ENCODE measurements around the gene PSD2.

Gene PSD2

GRCh38 chr5:139811274-139811607, 15.6 kb downstream of the PSD2 start:
- DNase-seq (ENCODE audit: low spot score) = no peak

DNA sequence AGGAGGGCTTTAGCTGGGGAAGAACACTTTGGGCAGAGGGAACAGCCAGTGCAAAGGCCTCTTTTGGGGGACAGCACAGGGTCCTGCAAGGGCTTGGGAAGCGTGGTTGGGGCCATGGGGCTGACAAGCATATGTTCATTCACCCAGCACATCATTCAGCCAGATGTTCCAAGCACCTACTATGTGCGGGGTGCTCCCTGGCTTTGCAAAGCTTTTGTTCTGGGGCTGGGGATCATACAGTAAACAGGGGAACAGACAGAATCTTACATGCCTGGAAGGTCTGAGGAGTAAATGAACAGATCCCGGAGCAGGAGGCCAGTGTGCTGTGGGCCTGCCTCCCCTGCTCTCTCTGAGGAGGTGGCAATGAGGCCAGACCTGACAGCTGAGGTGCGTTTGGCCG, 16.7 kb downstream of the PSD2 start:
- DNase-seq (ENCODE audit: low spot score) = no peak

DNA sequence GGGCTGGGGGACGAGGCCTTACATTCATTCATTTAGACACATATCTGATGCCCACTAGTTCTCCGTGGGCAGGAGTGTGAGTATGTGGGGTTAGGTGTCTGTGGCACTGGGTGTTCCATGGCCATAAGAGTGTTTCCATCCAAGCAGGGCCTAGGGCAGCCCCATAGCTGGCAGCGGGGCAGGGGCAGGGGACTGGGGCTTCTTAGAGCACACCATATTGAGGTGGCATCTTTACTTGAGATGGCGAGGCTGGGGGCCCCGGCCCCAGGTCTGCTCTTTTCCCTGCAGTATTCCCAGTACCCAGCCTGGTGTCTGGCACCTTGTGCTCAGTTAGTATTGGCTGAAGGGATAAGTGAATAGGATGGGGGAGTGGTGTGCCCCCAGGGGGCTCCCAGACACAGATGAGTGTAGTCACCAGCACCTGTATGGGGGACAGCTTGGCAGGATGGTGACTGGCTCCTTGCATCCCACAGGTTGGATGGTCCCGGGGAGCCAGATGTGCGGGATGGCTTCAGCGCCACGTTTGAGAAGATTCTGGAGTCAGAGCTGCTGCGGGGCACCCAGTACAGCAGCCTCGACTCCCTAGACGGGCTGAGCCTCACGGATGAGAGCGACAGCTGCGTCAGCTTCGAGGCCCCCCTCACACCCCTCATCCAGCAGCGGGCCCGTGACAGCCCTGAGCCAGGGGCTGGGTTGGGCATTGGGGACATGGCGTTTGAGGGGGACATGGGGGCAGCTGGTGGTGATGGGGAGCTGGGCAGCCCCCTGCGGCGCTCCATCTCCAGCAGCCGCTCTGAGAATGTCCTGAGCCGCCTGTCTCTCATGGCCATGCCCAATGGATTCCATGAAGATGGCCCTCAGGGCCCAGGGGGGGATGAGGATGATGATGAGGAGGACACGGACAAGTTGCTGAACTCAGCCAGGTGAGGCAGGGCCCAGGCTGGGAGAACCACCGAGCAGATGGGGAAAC, 17.5 kb downstream of the PSD2 start:
- no peak for DNase-seq (ENCODE audit: low spot score)

GRCh38 chr5:139814191-139814601, 18.6 kb downstream of the PSD2 start:
- no peak for DNase-seq (ENCODE audit: low spot score)

DNA sequence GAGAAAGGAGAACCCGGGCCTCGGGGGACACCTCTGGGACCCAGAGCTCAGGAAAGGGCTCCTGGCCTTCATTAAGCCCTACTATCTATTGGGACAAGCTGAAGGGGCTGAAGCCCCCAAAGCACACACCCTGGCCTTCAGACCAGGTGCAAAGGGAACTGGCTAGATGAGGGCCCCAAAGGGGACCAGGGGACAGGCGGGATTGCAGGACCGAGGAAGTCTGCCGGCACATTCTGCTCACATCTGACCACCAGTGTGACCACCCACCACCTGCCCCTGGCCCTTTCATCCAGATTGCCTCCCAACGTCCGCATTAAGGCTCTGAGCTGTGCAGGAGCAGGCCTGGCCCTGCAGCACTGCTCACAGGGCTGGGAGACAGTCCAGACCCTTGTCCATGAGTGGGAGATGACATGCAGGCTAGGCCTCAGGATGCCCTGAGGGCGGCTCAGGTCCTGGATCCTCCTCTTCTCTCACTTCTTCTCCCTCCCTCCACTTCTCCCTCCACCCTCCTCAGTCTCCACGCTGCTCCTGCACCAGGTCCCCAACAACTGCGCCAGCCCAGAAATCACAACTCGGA, 19.2 kb downstream of the PSD2 start:
- no peak for DNase-seq (ENCODE audit: low spot score)

DNA sequence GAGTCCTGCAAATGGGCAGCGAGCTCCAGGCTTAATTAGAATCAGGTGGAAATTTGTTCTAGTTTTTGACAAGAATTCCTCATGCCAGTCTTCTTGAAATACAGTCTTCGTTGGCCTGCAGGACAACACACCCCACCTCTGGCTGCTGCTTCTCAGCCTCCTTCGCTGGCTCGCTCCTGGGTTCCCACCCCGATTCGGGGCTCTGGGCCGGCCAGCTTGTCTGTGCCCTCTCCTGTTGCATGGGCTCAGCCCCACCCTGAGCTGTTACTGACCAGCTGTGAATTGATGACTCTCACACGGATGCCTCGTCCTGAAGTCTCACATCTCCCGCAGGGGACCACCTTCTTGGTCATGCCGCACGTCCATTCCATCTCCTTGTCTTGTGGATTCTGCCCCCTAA, 21.0 kb downstream of the PSD2 start:
- no peak for DNase-seq (ENCODE audit: low spot score)

DNA sequence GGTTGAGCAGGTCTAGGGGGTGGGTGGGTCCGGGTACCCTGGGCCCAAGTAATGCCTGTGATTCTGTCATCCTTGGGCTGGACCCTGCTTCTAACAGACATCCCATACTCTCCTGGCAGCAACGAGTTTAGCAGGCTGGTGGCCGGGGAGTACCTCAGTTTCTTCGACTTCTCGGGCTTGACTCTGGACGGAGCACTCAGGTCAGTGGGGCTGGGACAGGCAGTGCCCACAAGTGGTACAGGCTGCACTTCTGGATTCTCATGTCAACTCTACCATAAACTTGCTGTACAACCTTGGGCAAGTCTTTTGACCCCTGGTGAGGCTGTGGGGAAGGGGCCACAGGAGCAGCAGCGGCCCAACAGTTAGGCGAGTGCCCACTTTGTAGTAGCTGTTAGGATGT, 21.8 kb downstream of the PSD2 start:
- no peak for DNase-seq (ENCODE audit: low spot score)

- no peak for DNase-seq (ENCODE audit: low spot score)
Measured at GRCh38 chr5:139817970-139818369, 22.4 kb downstream of the PSD2 start.

- DNase-seq (ENCODE audit: low spot score) = no peak
Measured at GRCh38 chr5:139820130-139820529, 24.5 kb downstream of the PSD2 start.

DNA sequence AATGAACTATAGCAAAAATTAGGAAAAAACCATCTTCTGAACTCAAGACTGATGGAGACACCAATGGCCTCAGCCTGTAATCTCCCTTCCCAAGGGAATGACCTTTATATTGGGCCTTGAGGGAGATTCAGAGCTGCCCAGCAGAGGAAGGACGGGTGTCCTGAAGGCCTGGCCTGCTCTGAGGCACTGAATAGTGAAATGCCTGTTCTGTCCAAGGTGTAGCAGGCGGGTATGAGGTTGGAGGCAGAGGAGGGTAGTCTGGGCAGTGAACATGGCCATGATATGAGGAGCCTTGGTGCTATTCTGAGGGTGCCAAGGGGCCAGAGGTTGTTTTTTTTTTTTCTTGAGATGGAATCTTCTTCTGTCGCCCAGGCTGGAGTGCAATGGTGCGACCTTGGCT, 25.0 kb downstream of the PSD2 start:
- no peak for DNase-seq (ENCODE audit: low spot score)

DNA sequence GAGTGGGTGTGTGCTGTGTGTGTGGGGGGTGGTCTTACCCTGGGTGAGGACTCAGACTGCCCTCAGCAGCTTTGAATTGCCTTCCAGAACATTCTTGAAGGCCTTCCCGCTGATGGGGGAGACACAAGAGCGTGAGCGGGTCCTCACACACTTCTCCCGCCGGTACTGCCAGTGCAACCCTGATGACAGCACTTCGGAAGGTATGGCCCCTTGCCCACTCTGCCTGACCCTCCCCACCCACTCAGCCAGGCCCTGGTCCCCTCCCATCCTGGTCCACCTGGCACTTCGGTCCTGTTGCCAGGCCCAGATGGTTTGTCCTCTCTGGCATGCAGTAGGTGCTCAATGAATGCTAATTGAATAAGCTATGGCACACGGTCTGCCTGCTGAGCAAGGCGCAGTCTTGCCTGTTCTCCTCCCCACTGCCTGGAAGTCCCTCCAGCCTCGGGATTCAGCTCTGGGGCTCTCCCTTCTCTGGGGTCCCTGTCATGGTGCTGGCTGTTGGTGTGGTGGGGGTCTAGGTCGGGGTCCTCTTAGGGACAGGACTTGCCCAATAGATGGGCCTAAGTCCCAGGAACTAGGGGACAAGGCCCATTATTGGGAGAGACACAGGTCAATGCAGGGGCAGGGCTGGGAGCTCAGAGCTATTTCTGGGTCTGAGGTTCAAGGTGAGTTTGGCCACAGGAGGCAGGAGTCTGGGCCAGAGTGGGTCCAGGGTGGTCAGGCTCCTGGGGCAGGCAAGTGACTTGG, 26.4 kb downstream of the PSD2 start:
- no peak for DNase-seq (ENCODE audit: low spot score)

- DNase-seq (ENCODE audit: low spot score) = no peak
Measured at GRCh38 chr5:139822553-139823425, 27.2 kb downstream of the PSD2 start.

GRCh38 chr5:139823757-139824355, 28.2 kb downstream of the PSD2 start:
- DNase-seq (ENCODE audit: low spot score) = no peak

- no peak for DNase-seq (ENCODE audit: low spot score)
Measured at GRCh38 chr5:139825690-139826089, 30.1 kb downstream of the PSD2 start.

- DNase-seq (ENCODE audit: low spot score) = no peak
Measured at GRCh38 chr5:139828207-139828895, 32.7 kb downstream of the PSD2 start.

DNA sequence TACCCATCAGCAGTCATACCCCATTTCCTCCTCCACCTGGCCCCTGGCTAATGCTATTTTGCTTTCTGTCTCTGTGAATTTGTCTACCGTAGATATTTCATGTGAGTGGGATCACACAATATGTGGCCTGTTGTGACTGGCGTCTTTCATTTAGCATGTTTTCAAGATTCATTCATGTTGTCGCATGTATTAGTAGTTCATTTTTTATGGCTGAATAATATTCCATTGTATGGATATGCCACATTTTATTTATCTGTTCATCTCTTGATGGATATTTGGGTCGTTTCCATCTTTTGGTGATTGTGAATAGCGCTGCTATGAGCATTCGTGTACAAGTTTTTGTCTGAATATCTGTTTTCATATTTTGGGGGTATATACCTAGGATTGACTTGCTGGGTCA, 33.9 kb downstream of the PSD2 start:
- DNase-seq (ENCODE audit: low spot score) = no peak

DNA sequence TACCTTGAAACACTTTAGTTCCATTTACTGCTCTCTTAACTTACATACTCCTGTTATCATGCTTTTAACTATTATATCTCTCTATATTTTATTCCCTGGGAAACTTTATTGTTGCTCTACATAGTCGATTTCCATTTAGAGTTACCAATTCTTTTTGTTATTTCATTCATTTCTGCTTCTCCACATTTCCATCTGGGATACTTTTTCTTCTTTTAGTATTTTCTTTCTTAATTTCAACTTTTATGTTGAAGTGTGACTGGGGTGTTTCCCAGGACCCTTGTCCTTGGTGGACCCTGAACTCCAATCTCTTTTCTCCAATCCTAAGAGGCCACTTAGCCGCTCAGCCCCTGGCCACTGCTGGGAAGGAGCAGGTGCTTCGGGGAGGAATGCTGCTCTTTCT, 36.0 kb downstream of the PSD2 start:
- DNase-seq (ENCODE audit: low spot score) = no peak

- DNase-seq (ENCODE audit: low spot score) = no peak
Measured at GRCh38 chr5:139833525-139833924, 37.9 kb downstream of the PSD2 start.

GRCh38 chr5:139835656-139836055, 40.0 kb downstream of the PSD2 start:
- no peak for DNase-seq (ENCODE audit: low spot score)

DNA sequence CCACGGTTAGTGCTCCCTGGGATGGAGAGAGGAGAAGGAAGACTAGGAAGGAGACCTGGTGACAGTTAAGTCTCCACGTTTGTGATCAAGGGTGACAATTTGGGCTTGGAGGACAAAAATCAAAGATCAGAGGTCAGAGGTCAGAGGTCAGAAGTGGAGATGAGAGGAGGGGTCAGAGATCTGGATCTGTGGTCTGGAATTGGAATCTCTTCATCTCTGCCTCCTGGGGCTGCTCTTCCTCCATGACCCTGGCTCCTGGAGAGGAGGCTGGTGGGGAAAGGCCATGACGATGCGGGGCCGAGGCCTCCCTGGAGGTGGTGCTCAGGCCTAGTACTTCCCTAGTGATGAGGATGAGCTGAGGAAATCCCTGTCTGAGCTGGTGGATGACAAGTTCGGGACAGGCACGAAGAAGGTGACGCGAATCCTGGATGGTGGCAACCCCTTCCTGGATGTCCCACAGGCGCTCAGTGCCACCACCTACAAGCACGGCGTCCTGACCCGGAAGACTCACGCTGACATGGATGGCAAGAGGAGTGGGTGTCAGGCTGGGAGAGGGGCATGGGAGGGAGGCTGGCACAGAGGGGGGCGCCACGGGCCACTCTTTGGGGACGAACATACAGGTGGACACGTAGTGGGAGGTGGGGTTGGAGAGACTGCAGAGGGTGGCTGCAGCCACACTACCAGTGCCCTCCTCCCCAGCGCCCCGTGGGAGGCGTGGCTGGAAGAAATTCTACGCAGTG, 41.0 kb downstream of the PSD2 start:
- DNase-seq (ENCODE audit: low spot score) = no peak

Measured in AG20443 (cell line).